Uterus (tissue), 4 donors: ENCODE measurements around the gene VPS37D. TPM values are rescaled to one million over a fixed set of nuclear protein-coding genes. Genes with fewer than 3 reads are reported as not detected.
"Not testable (repeated sequence)": the region's sequence is repeated elsewhere in the genome, so short reads cannot be mapped to it uniquely, and the experiment has no call there.

ENCODE experiments used
- DNase-seq, 2 donors: peaks; one replicate each; pipeline ENCODE4 v3.0.0-alpha.2; 2019 to 2020
- H3K27ac ChIP-seq, 2 donors: fragments of 200-600 bp; sonication (generic); 1 replicate in 1 of 2; 2 replicates in 1 of 2; pipeline ENCODE4 v1.5.1; 2016 to 2018
- H3K27me3 ChIP-seq, 2 donors: fragments of 200-600 bp; sonication (generic); one replicate each; pipeline ENCODE4 v1.5.1; 2018 to 2019; ENCODE audit warnings: control low read depth in 1 of 2
- H3K36me3 ChIP-seq, 2 donors: fragments of 200-600 bp; sonication (generic); one replicate each; pipeline ENCODE4 v1.5.1; 2019; ENCODE audit warnings: control low read depth in 1 of 2
- H3K4me1 ChIP-seq, 2 donors: fragments of 200-600 bp; sonication (generic); one replicate each; pipeline ENCODE4 v1.5.1; 2018 to 2019; ENCODE audit warnings: control low read depth in 1 of 2
- H3K4me3 ChIP-seq, 2 donors: fragments of 200-600 bp; sonication (generic); 1 replicate in 1 of 2; 2 replicates in 1 of 2; pipeline ENCODE4 v1.5.1; 2018 to 2019; ENCODE audit warnings: mild to moderate bottlenecking in 1 of 2
- H3K9me3 ChIP-seq, 2 donors: fragments of 200-600 bp; sonication (generic); one replicate each; pipeline ENCODE4 v1.5.1; 2019; ENCODE audit warnings: control low read depth in 1 of 2
- CTCF ChIP-seq, 4 experiments: fragments of 200-600 bp in 2 of 4; fragments of 450-650 bp in 2 of 4; sonication (generic) in 2 of 4; IDR thresholded peaks; one replicate each; pipeline ENCODE4 v1.5.1; 2016 to 2019; ENCODE audit warnings: antibody characterized with exemption in 4 of 4, mild to moderate bottlenecking in 2 of 4, moderate library complexity in 1 of 4
- POLR2A ChIP-seq, 2 donors: fragments of 450-650 bp; IDR thresholded peaks; one replicate each; pipeline ENCODE4 v1.6.1; 2016; ENCODE audit warnings: antibody characterized with exemption in 2 of 2, mild to moderate bottlenecking in 1 of 2, moderate library complexity in 1 of 2
- intact Hi-C: fragments of 100-400 bp; cut with DNase I; formaldehyde crosslinking; loops from one replicate; pipeline ENCODE4 v1.15.1; 2023; ENCODE audit warnings: low total_unique reads
- total RNA-seq, 4 donors: library from RNA; depleted of rRNA in 3 of 4; stranded (reverse); fragments of >200 nt in 3 of 4; gene quantifications; one replicate each; pipeline versions ENCODE4 v1.1.0 to v1.2.4, GENCODE V29; 2014 to 2023
- donor health status: DM: yes; HTN: yes; CAD: no.

Gene VPS37D
- total RNA-seq, 4 donors from 2014 or later: 6.7 to 9.3 (median 8.8) TPM; not detected in 1

- intact Hi-C loops: no loop called here
- Histone ChIP-seq H3K4me3 (no peak overlapping the region), H3K27me3 (no peaks in the 10 kb centered on the region), H3K27ac (peak overlapping the region; percentile 72 to 76), H3K36me3 (no peaks in the 10 kb centered on the region), H3K9me3 (no peaks in the 10 kb centered on the region), H3K4me1 (peaks cover 6 to 14% of the 10 kb centered on the region in 2 donors)
- TF ChIP-seq CTCF (IDR thresholded peaks at IDR 0.05) (no peak), POLR2A (IDR thresholded peaks at IDR 0.05) (no peak)
- no peak for DNase-seq
Measured at GRCh38 chr7:73705551-73705920, 37.9 kb downstream of the VPS37D start.

DNA sequence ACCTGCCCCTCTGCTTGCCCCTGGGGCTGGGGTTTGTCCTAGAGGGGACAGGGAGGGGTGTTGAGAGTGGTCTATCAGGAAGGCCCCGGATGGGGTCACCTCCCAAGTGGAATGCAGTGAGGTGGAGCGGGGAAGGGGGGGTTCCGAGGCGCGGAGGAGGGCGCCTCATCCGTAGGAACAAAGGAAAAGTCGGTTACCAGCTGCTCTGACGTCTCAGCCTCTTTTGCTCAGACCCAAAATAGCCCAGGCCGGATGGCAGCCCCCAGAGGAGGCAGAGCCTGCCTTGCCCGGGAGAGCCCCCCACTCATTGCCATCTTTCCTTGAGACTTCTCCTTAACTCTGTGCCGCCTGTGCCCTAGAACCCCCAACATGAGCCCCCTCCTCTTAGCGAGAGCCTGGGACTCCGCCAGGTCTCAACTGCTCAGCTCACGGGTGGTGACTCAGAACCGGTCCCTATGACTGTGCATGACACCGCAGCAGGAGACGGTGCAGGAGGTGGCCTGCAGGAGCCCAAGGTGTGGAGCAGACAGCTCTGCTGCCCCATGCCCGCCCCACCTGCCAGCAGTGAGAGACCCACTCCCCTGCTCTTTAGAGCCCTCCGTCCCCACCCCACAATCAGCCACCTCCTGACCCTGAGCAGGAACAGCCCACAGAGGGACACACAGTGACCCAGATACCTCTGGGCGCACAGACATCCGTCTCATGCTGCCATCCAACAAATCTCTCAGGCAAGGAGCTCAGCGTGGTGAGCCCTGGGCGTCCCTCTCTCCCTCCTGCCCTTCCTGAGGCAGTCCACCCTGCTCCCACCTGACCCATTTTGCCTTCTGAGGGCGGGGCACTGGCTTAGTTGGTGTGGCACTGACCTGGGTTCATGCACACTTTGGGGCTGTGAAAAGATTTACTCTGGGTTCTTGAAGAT lies 38.8 kb downstream of the VPS37D start:
- no peaks in the 10 kb centered on the region for H3K27me3 ChIP-seq
- DNase-seq: no peak
- H3K4me1 ChIP-seq: peaks cover 6 to 14% of the 10 kb centered on the region in 2 donors
- intact Hi-C loops: no loop called here
- no peak for TF ChIP-seq POLR2A (IDR thresholded peaks at IDR 0.05)
- no peak for TF ChIP-seq CTCF (IDR thresholded peaks at IDR 0.05)
- no peak overlapping the region for H3K4me3 ChIP-seq
- H3K9me3 ChIP-seq: no peaks in the 10 kb centered on the region
- H3K36me3 ChIP-seq: no peaks in the 10 kb centered on the region
- H3K27ac ChIP-seq: peak overlapping the region; percentile 72 to 76

GRCh38 chr7:73707045-73707631 lies 39.5 kb downstream of the VPS37D start:
- intact Hi-C loops: no loop called here
- Histone ChIP-seq H3K27ac (no peak overlapping the region), H3K36me3 (no peaks in the 10 kb centered on the region), H3K27me3 (no peaks in the 10 kb centered on the region), H3K4me1 (peaks cover 6 to 14% of the 10 kb centered on the region in 2 donors), H3K9me3 (no peaks in the 10 kb centered on the region), H3K4me3 (no peak overlapping the region)
- no peak for DNase-seq
- TF ChIP-seq CTCF (IDR thresholded peaks at IDR 0.05) (no peak), POLR2A (IDR thresholded peaks at IDR 0.05) (no peak)

DNA sequence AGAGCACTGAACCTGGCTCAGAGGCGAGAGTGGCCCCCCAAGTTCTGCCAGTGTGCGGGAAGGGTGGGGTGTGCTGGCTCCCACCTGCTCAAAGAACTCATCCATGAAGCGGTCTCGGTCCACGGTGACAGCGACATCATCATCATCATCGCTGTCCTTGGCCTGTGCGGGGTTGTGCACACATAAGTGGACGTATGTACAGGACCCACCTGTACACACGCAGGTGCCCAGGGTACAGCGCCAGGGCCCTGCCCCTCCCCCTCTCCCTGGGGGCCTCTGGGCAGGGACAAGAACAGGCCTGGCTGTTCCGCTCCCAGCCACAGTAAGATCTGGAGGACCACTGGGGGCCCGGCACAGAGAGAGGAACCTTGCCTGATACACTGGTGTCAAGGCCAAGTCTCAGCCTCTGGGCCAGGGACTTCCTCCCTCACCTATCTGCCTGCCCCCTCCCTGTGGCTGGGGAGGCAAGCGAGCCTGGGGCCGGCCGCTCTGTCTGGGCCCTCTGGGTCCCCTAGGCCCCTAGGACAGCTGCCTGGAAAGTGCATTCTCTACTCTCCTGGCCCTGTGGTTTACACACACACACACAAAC lies 41.4 kb downstream of the VPS37D start:
- DNase-seq: no peak
- no peaks in the 10 kb centered on the region for H3K36me3 ChIP-seq
- H3K27me3 ChIP-seq: no peaks in the 10 kb centered on the region
- no peaks in the 10 kb centered on the region for H3K9me3 ChIP-seq
- intact Hi-C loops: no loop called here
- H3K4me3 ChIP-seq: no peak overlapping the region
- H3K27ac ChIP-seq: no peak overlapping the region
- no peak for TF ChIP-seq POLR2A (IDR thresholded peaks at IDR 0.05)
- no peak for TF ChIP-seq CTCF (IDR thresholded peaks at IDR 0.05)
- peaks cover 6 to 13% of the 10 kb centered on the region in 2 donors for H3K4me1 ChIP-seq

- Histone ChIP-seq H3K27ac (no peak overlapping the region), H3K4me3 (no peak overlapping the region), H3K36me3 (no peaks in the 10 kb centered on the region), H3K9me3 (no peaks in the 10 kb centered on the region), H3K4me1 (no peaks in the 10 kb centered on the region), H3K27me3 (no peaks in the 10 kb centered on the region)
- intact Hi-C loops: no loop called here
- no peak for DNase-seq
- no peak for TF ChIP-seq POLR2A (IDR thresholded peaks at IDR 0.05)
- no peak for TF ChIP-seq CTCF (IDR thresholded peaks at IDR 0.05)
Measured at GRCh38 chr7:73712773-73713172, 45.1 kb downstream of the VPS37D start.

- H3K9me3 ChIP-seq, H3K27me3 ChIP-seq, H3K27ac ChIP-seq, intact Hi-C loops, DNase-seq, H3K4me1 ChIP-seq, H3K4me3 ChIP-seq, H3K36me3 ChIP-seq: not testable (repeated sequence)
Measured at GRCh38 chr7:73713319-73713718, 45.7 kb downstream of the VPS37D start.
